Measurements from ENCODE around the gene ZMYND11. TPM values are rescaled to one million over a fixed set of nuclear protein-coding genes. Genes with fewer than 3 reads are reported as not detected.
A peak's percentile ranks its signal among the peaks of the same experiment; 100 is the strongest.

The ZMYND11 gene
- total RNA-seq, 1 donor from 2014 or later, result 41.6 TPM

- Mint-ChIP-seq H3K27ac (ENCODE audit: unreplicated experiment) (no peak overlapping the region), H3K9me3 (ENCODE audit: unreplicated experiment) (no peaks in the 10 kb centered on the region)
Observed at GRCh38 chr10:271722-272121, 136.5 kb downstream of the ZMYND11 start.

GRCh38 chr10:273088-273487 lies 137.8 kb downstream of the ZMYND11 start:
- no peak for TF ChIP-seq CTCF (IDR thresholded peaks at IDR 0.05; ENCODE audit: unreplicated experiment)
- no peaks in the 10 kb centered on the region for H3K36me3 Mint-ChIP-seq (ENCODE audit: low read depth, unreplicated experiment)
- H3K4me3 Mint-ChIP-seq (ENCODE audit: unreplicated experiment), result no peak overlapping the region
- H3K27ac Mint-ChIP-seq (ENCODE audit: unreplicated experiment), result no peak overlapping the region
- H3K4me1 Mint-ChIP-seq (ENCODE audit: unreplicated experiment), result peaks cover 3% of the 10 kb centered on the region
- no peak for DNase-seq (ENCODE audit: low spot score)
- H3K27me3 Mint-ChIP-seq (ENCODE audit: unreplicated experiment), result peaks cover 2% of the 10 kb centered on the region
- H3K9me3 Mint-ChIP-seq (ENCODE audit: unreplicated experiment), result no peaks in the 10 kb centered on the region

More at GRCh38 chr10:271722-272121, 136.5 kb downstream of the ZMYND11 start:
- TF ChIP-seq CTCF (IDR thresholded peaks at IDR 0.05; ENCODE audit: unreplicated experiment), result no peak
- Mint-ChIP-seq H3K36me3 (ENCODE audit: low read depth, unreplicated experiment) (no peaks in the 10 kb centered on the region), H3K27me3 (ENCODE audit: unreplicated experiment) (peaks cover 1% of the 10 kb centered on the region), H3K4me1 (ENCODE audit: unreplicated experiment) (no peaks in the 10 kb centered on the region), H3K4me3 (ENCODE audit: unreplicated experiment) (no peak overlapping the region)
- no peak for DNase-seq (ENCODE audit: low spot score)

- Mint-ChIP-seq H3K36me3 (ENCODE audit: low read depth, unreplicated experiment) (peaks cover 5% of the 10 kb centered on the region), H3K27me3 (ENCODE audit: unreplicated experiment) (peaks cover 2% of the 10 kb centered on the region), H3K4me1 (ENCODE audit: unreplicated experiment) (peaks cover 3% of the 10 kb centered on the region), H3K4me3 (ENCODE audit: unreplicated experiment) (no peak overlapping the region), H3K27ac (ENCODE audit: unreplicated experiment) (no peak overlapping the region), H3K9me3 (ENCODE audit: unreplicated experiment) (no peaks in the 10 kb centered on the region)
- no peak for DNase-seq (ENCODE audit: low spot score)
- no peak for TF ChIP-seq CTCF (IDR thresholded peaks at IDR 0.05; ENCODE audit: unreplicated experiment)
Observed at GRCh38 chr10:274866-275265, 139.6 kb downstream of the ZMYND11 start.

GRCh38 chr10:275680-276079 lies 140.4 kb downstream of the ZMYND11 start:
- H3K27me3 Mint-ChIP-seq (ENCODE audit: unreplicated experiment), result peaks cover 2% of the 10 kb centered on the region
- DNase-seq (ENCODE audit: low spot score), result no peak
- no peak overlapping the region for H3K27ac Mint-ChIP-seq (ENCODE audit: unreplicated experiment)
- H3K4me1 Mint-ChIP-seq (ENCODE audit: unreplicated experiment), result peaks cover 3% of the 10 kb centered on the region
- no peak for TF ChIP-seq CTCF (IDR thresholded peaks at IDR 0.05; ENCODE audit: unreplicated experiment)
- no peak overlapping the region for H3K4me3 Mint-ChIP-seq (ENCODE audit: unreplicated experiment)
- no peaks in the 10 kb centered on the region for H3K9me3 Mint-ChIP-seq (ENCODE audit: unreplicated experiment)
- peaks cover 13% of the 10 kb centered on the region for H3K36me3 Mint-ChIP-seq (ENCODE audit: low read depth, unreplicated experiment)

GRCh38 chr10:277963-278362 lies 142.7 kb downstream of the ZMYND11 start:
- Mint-ChIP-seq H3K27ac (ENCODE audit: unreplicated experiment) (no peak overlapping the region), H3K4me1 (ENCODE audit: unreplicated experiment) (peaks cover 3% of the 10 kb centered on the region), H3K9me3 (ENCODE audit: unreplicated experiment) (no peaks in the 10 kb centered on the region), H3K36me3 (ENCODE audit: low read depth, unreplicated experiment) (peaks cover 25% of the 10 kb centered on the region), H3K4me3 (ENCODE audit: unreplicated experiment) (peak overlapping the region; percentile 14), H3K27me3 (ENCODE audit: unreplicated experiment) (peaks cover 2% of the 10 kb centered on the region)
- DNase-seq (ENCODE audit: low spot score), result no peak
- TF ChIP-seq CTCF (IDR thresholded peaks at IDR 0.05; ENCODE audit: unreplicated experiment), result no peak

All from endothelial cell (in vitro differentiated cells).